ENCODE results near the gene PLPPR5. TPM values are rescaled to one million over a fixed set of nuclear protein-coding genes. Genes with fewer than 3 reads are reported as not detected.

Gene PLPPR5
- total and polyA plus RNA-seq, 2 of the 8 experiments (the other 6 are each of a cell fraction or from before 2014, with no cell fraction given) = 1.9 to 5.6 TPM

DNA sequence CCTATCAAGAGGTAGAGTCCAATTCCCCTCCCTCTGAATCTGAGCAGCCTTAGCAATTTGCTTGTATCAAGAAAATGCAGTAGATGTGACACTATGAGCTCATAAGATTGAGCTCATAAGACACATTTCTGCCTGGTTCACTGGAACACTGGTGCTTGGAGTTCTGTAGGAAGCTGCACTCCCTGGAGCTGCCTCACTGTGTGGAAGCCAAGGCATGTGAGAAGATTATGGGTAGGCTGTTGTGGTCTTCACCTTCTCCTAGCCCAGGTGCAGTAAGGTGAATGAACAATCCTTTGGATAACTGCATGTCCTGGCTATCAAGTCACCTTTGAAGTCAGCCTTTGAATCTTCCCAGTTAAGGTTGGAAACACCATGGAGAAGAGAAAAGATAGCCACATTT lies 67.3 kb downstream of the PLPPR5 start:
- Histone ChIP-seq H2BK20ac (ENCODE audit: low read length) (no peak overlapping the region), H2AFZ (ENCODE audit: low read length) (no peak overlapping the region), H4K5ac (ENCODE audit: insufficient read length, low read depth, low read length) (no peak overlapping the region), H4K8ac (ENCODE audit: extremely low read depth, insufficient read depth, low read length) (no peak overlapping the region), H3K9me3 (ENCODE audit: insufficient read depth in 2 of 2, low read depth in 1 of 2, low read length in 1 of 2) (no peaks in the 10 kb centered on the region), H2BK5ac (ENCODE audit: low read depth, low read length) (no peak overlapping the region), H3K4ac (replicated peaks; ENCODE audit: insufficient read length, low read depth, low read length) (no peak overlapping the region), H3K79me2 (ENCODE audit: control insufficient read depth in 1 of 2, insufficient read depth in 2 of 2, low read length in 2 of 2) (no peaks in the 10 kb centered on the region), H3K27me3 (replicated peaks in 1 of 4; ENCODE audit: control insufficient read depth in 3 of 4, extremely low read depth in 1 of 4, insufficient read depth in 3 of 4, low read length in 3 of 4) (no peaks in the 10 kb centered on the region), H3K4me3 (ENCODE audit: extremely low read depth in 1 of 4, insufficient read depth in 2 of 4, low read depth in 3 of 4, low read length in 4 of 4) (no peak overlapping the region), H4K91ac (replicated peaks; ENCODE audit: insufficient read length, low read length) (no peak overlapping the region), H3K4me2 (ENCODE audit: insufficient read depth in 1 of 2, low read depth in 2 of 2, low read length in 2 of 2) (no peak overlapping the region), H3K18ac (ENCODE audit: extremely low read depth, low read length) (no peak overlapping the region), H3K23me2 (ENCODE audit: low read depth, low read length) (no peaks in the 10 kb centered on the region), H2BK15ac (ENCODE audit: low read length) (no peak overlapping the region), H2AK5ac (ENCODE audit: low read depth, low read length) (no peak overlapping the region), H2BK120ac (replicated peaks; ENCODE audit: low read depth, low read length) (no peak overlapping the region), H3K4me1 (replicated peaks in 1 of 4; ENCODE audit: control insufficient read depth in 3 of 4, insufficient read depth in 4 of 4, low read length in 3 of 4) (peaks cover 0 to 5% (median 0%) of the 10 kb centered on the region in 4 experiments; a peak in 2 of 7 replicates), H3K36me3 (ENCODE audit: control insufficient read depth in 2 of 4, insufficient read depth in 4 of 4, low read length in 3 of 4) (no peaks in the 10 kb centered on the region), H3K14ac (ENCODE audit: insufficient read length) (no peak overlapping the region), H3K79me1 (ENCODE audit: low read depth, low read length) (no peaks in the 10 kb centered on the region), H3K27ac (ENCODE audit: low read depth, low read length) (no peak overlapping the region), H3K56ac (replicated peaks; ENCODE audit: insufficient read length, low read depth, low read length) (no peak overlapping the region), H4K20me1 (replicated peaks in 1 of 2; ENCODE audit: control insufficient read depth in 1 of 2, insufficient read depth in 2 of 2, low read length in 2 of 2) (no peaks in the 10 kb centered on the region), H3K9ac (replicated peaks in 1 of 4; ENCODE audit: extremely low read depth in 1 of 4, low read depth in 3 of 4, low read length in 3 of 4) (no peak overlapping the region), H3K23ac (ENCODE audit: insufficient read length) (no peak overlapping the region), H2BK12ac (ENCODE audit: low read depth, low read length) (peak overlapping the region; percentile 68; the same call in 1 of the 2 replicates)
- TF ChIP-seq CREB1 (IDR thresholded peaks at IDR 0.05) (no peak), BACH1 (IDR thresholded peaks at IDR 0.05; ENCODE audit: low read length) (no peak), RXRA (IDR thresholded peaks at IDR 0.05; ENCODE audit: insufficient read depth, low read depth, low read length) (no peak), KDM4A (IDR thresholded peaks at IDR 0.05; ENCODE audit: low read depth, low read length, severe bottlenecking) (no peak), CTBP2 (IDR thresholded peaks at IDR 0.05; ENCODE audit: borderline replicate concordance, insufficient read depth, insufficient read length, low read length) (no peak), TEAD4 (IDR thresholded peaks at IDR 0.05; ENCODE audit: low read depth, low read length) (no peak)
- ChIA-PET CTCF (ENCODE audit: partially characterized antibody) (no interaction called here), POLR2A (ENCODE audit: partially characterized antibody) (no interaction called here)
- FAIRE-seq = no peak
- DNase-seq (ENCODE audit: low read depth in 1 of 2, low spot score in 2 of 2) = no peak
